ENCODE measurements around the gene DSCAML1.

Gene DSCAML1

GRCh38 chr11:117688255-117688797, 108.7 kb downstream of the DSCAML1 start:
- no peak for DNase-seq

- DNase-seq: no peak
These were observed 109.2 kb downstream of the DSCAML1 start for GRCh38 chr11:117687776-117688175.

- no peak for DNase-seq
These were observed 110.3 kb downstream of the DSCAML1 start for GRCh38 chr11:117686711-117687110.

- no peak for DNase-seq
These were observed 111.5 kb downstream of the DSCAML1 start for GRCh38 chr11:117685566-117685965.

- DNase-seq: no peak
These were observed 112.3 kb downstream of the DSCAML1 start for GRCh38 chr11:117684731-117685130.

- no peak for DNase-seq
These were observed 112.9 kb downstream of the DSCAML1 start for GRCh38 chr11:117684111-117684510.

- no peak for DNase-seq
These were observed 115.6 kb downstream of the DSCAML1 start for GRCh38 chr11:117681438-117681837.

GRCh38 chr11:117679461-117679860, 117.6 kb downstream of the DSCAML1 start:
- no peak for DNase-seq

- no peak for DNase-seq
These were observed 118.2 kb downstream of the DSCAML1 start for GRCh38 chr11:117678658-117679406.

GRCh38 chr11:117677729-117678310, 119.2 kb downstream of the DSCAML1 start:
- no peak for DNase-seq

GRCh38 chr11:117676501-117676900, 120.5 kb downstream of the DSCAML1 start:
- no peak for DNase-seq

- DNase-seq: no peak
These were observed 123.4 kb downstream of the DSCAML1 start for GRCh38 chr11:117673602-117674001.

- no peak for DNase-seq
These were observed 125.6 kb downstream of the DSCAML1 start for GRCh38 chr11:117671370-117671769.

GRCh38 chr11:117670924-117671323, 126.1 kb downstream of the DSCAML1 start:
- DNase-seq: no peak

GRCh38 chr11:117670443-117670842, 126.6 kb downstream of the DSCAML1 start:
- DNase-seq: no peak

- no peak for DNase-seq
These were observed 127.4 kb downstream of the DSCAML1 start for GRCh38 chr11:117669616-117670015.

GRCh38 chr11:117669062-117669461, 128.0 kb downstream of the DSCAML1 start:
- DNase-seq: no peak

- DNase-seq: no peak
These were observed 128.7 kb downstream of the DSCAML1 start for GRCh38 chr11:117668321-117668751.

- no peak for DNase-seq
These were observed 132.1 kb downstream of the DSCAML1 start for GRCh38 chr11:117664897-117665296.

- DNase-seq: no peak
These were observed 133.2 kb downstream of the DSCAML1 start for GRCh38 chr11:117663821-117664220.

GRCh38 chr11:117663414-117663813, 133.6 kb downstream of the DSCAML1 start:
- no peak for DNase-seq

- no peak for DNase-seq
These were observed 134.2 kb downstream of the DSCAML1 start for GRCh38 chr11:117662671-117663269.

GRCh38 chr11:117662255-117662654, 134.8 kb downstream of the DSCAML1 start:
- DNase-seq: no peak

GRCh38 chr11:117658809-117659208, 138.2 kb downstream of the DSCAML1 start:
- DNase-seq: no peak
